GM19099 (cell line): ENCODE data around the gene BCKDK.
A peak's percentile ranks its signal among the peaks of the same experiment; 100 is the strongest.

ENCODE experiments used
- POLR2A ChIP-seq: IDR thresholded peaks from 3 replicates; pipeline ENCODE4 v1.6.1; 2011; ENCODE audit warnings: low read depth; ENCODE audit not compliant: insufficient read length; ENCODE audit errors: extremely low read depth

The BCKDK gene

DNA sequence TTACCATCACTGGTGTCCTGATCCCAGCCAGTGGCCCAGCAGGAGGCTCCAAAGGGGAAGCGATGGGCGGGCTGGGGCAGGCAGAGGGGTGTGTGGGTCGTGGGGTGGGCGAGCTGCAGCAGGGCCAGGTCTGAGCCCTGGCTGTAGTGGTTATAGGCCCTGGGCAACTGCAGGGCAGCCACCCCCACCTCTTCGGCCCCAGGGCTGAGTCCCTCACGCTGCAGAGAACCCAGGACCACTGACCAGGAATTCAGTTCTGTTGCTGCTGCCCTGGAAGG is 21.6 kb upstream of the BCKDK start:
- no peak for TF ChIP-seq POLR2A

DNA sequence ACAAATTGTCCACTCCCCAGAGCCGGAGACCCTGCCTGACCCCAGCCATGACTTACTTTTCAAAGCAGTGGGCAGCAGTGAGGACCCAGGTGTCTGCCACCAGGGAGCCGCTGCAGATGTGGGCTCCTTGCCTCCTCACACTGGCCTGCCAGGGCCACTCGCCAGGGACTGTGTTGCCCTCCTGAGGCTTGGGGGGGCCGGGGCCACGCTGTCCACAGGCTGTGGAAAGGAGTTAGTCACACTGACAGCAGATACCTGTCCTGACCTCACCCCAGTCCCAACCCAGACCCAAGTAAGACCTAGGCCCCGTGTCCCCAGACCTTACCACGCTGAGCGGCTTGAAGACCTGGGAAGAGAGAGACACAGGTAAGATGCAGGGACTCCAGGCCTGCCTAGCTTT is 20.7 kb upstream of the BCKDK start:
- no peak for TF ChIP-seq POLR2A

DNA sequence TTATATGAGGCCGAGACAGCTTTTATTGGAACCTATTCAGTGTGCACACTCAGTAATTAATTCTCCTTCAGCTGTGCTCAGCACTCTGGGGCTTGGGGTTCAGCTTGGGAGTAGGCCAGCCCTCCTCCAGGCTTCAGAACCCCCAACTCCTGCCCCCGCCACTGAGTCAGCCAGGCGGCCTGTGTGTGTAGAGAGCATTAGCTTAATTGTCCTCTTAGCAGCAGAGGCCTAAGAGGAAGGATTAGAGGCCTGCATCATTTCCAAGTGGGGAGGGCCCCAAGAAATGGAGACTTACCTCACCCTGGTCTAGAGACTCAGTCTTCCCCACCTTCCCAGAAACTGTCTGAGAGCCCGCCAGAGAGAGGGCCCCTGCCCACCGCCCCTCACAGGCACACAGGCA is 20.2 kb upstream of the BCKDK start:
- no peak for TF ChIP-seq POLR2A

DNA sequence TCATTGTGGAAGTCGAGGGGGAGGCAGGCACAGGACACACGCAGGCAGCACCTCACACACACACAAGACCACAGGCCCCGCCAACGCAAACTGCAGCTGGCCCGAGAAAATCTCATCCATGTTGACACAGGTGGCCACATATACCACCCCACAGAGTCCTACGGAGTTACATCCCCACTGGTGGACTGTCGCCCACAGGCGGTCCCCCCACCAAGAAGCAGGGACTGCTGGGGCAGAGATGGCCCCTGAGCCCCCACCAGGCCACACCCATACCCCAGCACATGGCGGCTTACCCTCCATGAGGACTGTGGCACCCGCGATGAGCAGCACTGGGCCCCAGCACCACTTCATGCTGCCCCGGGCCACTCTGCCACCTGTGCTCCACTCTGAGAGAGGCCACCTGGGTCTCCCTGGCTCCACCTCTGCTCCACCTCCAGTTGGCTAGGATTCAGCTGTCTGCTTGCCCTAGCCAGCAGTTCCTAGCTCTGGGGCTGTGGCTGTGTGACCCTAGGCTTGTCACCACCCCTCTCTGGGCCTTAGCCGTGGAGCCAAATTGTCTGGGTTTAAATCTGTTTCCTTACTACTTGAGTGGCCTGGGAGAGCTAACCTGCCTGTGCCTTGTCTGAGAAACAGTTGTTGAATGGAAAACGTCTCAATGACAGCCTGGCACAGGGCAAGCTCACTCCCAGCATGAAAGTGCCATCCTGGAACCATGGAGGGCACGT is 19.6 kb upstream of the BCKDK start, which contains the start of gene PRSS53:
Gene PRSS53 (minus strand): TSS at position 485 of the 725 bp plus-strand sequence. CDS start 134 bp downstream, at position 351.
- no peak for TF ChIP-seq POLR2A

DNA sequence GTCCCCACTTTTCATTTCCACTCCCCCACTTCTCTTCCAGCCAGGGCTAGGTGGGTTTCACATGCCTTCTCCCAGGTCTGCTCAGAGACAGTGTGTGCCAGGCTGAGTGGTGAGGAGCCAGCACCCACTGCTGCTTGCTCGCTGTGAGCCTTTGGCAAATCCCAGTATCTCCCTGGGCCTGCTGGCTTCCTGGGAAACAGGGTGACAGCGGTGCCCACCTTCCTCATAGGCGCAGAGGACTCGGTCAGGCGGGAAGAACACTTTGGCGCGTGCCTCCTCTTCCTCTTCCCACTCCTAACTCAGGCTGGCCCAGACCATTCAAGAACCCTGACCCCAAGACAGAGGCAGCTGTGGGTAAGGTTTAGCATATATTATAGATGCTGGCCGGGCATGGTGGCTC is 19.0 kb upstream of the BCKDK start:
- no peak for TF ChIP-seq POLR2A

DNA sequence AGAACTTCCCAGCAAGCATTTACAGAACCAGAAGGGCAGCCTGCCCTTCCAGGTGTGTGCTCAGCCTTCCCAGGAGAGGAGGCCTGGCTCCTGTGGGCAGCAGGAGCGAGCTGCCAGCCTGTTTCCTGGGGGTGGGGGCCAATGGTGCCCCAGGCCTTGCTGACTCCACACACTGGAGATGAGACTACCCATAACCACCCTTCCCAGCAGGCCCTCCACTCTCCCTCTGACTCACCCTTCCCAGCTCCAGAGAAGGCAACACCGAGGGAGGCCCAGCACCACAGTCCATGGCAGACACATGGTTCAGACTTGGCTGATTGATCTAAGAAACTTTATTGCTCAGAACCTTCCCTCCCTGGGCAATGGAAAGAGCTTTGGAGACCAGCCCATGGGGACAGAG is 17.6 kb upstream of the BCKDK start:
- no peak for TF ChIP-seq POLR2A

DNA sequence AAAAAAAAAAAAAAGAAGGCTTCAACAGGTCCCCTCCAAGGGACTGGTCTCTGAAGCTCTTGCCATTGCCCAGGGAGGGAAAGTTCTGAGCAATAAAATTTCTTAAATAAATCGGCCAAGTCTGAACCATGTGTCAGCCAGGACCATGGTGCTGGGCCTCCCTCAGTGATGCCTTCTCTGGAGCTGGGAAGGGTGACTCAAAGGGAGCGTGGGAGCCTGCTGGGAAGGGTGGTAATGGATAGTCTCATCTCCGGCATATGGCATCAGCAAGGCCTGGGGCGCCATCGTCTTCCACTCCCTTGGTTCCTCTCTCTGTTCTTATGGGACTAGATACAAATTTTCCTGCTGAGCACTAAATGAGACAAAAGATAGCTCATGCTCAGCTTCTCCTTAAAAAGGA is 15.9 kb upstream of the BCKDK start:
- TF ChIP-seq POLR2A: no peak

DNA sequence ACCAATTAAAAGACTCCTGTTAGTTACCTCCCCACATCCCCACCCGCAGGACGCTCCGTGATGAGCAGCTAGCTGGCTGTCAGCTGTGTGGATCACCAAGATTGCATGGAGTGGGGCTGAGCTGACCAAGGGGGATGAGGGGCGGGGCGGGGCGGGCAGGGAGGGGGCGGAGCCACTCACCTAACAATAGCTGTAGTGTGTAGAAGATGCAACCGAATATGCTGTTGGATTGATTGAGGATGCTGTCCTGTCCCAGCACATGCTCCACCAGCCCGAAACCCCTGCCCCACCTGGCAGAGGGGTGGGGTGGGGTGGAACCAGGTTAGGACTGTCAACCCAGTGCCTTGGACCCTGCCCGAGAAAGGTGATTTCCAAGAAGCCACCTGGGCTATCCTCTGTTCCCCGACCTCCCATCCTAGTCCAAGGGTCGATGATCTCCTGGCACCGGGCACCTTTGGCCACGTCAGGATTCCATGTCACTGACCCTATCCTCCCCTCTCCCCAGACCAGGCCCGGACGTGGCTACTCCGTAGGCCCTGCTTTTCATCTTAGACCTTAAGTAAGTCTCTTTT is 15.0 kb upstream of the BCKDK start:
- TF ChIP-seq POLR2A: no peak

DNA sequence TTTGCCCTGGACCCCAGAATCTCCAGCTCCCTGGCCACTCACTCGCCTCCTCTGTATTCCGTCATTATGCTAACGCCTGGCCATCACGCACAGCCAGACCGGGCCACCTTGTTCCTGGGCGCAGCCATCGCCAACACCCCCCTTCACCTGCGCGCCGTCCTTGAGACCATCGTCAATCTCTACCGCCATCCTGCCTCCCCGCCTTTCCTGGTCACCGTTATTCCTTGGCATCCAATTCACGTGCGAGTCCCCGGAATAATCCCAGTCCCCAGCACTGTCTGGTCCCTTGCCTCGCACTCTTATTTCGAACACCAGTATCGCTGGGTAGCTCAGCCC is 14.1 kb upstream of the BCKDK start:
- no peak for TF ChIP-seq POLR2A

DNA sequence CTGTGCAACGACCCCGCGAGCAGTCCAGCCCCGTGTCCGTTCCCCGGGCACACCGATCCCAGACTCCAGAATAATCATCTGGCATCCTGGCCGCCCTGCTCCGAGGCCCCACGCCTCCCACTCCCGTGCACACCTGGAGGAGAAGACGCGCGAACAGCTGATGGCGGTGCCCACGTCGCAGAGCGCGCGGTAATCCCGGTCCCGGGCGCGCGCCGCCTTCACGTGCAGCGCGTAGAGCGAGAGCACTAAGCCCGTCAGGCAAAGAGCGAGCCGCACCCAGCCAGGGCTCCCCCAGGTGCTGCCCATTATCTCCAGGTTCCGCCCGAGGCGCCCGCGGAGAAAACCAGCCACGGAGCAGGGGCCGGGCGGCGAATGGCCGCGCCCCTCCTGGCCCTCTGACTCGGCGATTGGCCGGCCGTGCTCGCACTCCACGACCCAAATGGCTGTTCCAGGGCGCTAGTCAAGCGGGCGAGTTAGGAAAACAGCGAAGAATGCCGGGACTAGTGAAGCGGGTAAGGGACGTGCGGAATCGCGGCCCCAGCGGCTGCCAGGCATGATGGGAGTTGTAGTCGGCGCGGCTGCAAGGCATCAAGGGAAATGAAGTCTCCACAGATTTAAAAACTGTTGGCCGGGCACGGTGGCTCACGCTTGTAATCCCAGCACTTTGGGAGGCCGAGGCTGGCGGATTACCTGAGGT is 13.6 kb upstream of the BCKDK start, which contains the start of gene VKORC1:
Gene VKORC1 (minus strand): TSS at position 374 of the 697 bp plus-strand sequence. CDS start 68 bp downstream, at position 306.
- TF ChIP-seq POLR2A: peak; percentile 63

DNA sequence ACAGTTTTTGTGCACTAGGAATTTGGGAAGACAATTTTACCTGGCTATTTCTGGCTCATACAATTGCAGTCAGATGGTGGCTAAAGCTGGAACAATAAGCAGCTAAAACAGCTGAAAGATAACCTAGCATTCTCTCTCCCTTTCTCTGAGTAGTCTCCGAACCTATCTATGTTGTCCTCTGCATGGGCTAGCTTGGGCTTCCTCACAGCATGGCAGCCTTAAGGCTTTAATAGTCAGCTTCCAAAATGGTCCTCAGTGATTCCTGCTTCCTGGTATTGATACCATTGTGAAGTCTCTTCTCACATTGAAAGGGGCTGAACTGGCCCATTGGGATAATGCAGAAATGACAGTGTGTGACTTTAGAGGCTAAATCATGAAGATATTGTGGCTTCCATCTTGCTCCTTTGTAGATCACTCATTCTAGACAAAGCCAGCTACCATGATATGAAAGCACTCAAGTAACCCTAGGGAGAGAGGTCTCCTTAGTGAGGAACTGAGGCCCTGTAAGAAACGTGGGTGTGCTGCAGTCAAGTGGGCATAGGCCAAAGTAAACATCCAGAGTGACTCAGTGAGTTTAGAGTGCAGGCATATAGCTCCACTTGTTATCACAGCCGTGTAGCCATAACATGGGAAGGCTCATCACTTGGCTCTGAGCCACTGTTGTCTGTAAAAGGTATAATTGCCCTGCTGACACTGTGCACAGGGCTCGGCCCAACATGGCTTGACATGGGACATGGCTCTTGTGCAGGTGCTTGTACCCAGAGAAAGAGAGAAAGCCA is 8.1 kb upstream of the BCKDK start:
- TF ChIP-seq POLR2A: no peak

DNA sequence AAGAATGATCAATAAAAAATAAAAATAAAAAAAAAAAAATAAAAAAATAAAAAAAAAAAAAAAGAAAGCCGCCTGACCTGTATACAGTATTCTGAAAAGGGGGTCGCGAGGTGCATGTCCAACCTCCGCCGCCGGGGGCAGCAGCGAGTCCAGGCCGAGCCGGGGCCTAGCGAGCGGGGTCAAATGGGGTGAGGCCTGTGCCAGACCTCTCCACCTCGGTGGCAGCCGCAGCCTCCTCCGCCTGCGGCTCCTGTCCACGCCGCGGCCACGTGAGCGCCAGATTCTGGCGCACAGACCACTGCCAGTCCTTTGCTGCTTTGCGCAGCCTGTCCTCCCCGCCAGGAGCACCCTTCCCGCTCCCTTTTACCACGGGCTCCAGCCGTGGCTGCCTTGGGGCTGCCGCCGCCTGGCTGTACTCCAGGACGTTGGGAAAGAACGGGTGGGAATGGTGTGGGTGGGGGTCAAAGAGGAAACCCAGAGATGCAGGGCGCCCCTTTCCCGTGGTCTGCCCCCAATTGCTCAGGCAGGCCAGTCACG is 2.4 kb upstream of the BCKDK start:
- no peak for TF ChIP-seq POLR2A

DNA sequence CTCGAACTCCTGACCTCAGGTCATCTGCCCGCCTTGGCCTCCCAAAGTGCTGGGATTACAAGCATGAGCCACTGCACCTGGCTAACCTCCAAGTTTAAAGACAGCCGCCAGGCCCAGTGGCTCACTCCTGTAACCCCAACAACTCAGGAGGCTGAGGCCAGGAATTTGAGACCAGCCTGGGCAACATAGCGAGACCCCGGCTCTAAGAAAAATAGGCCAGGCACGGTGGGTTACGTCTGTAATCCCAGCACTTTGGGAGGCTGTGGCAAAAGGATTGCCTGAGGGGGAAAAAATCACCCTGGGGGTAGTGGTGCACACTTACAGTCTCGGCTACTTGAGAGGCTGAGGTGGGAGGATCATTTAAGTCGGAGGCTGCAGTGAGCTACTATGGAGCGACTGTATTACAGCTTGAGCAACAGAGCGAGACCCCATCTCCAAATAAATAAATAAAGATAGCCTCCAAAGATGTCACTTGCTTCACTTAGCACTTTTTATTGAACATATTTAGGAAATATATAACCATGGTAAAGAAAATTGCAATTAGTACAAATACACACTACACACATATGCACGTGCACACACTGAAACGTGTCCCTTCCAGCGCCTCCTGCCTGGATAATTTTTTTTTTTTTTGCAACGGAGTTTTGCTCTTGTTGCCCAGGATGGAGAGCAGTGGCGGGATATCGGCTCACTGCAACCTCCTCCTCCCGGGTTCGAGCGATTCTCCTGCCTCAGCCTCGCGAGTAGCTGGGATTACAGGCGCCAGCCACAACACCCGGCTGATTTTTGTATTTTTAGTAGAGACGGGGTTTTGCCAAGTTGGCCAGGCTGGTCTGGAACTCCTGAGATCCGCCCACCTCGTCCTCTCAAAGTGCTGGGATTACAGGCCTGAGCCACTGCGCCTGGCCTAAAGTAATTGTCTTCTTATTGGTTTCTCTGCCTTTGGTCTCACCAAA is 1.4 kb upstream of the BCKDK start:
- no peak for TF ChIP-seq POLR2A

DNA sequence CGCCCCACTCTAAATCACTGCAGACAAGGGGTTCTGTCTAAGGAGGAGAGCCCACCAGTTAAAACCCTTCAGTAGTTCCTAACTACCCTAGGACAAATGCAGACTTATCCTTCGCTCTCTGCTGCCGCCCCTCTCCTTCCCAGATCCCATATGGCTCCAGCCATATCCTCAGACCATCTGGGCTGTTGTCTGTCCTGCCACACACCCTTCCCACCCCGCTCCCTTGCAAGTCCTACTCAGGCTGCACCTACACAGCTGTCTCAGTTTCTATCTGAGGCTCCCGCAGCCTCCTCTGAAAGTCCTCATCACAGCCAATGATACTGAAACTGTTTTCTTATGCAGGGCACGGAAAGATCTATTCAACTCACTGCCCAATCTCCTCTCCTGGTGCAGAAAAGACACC is 720 bp upstream of the BCKDK start:
- no peak for TF ChIP-seq POLR2A
